BLaER1 (cell line): Measurements from ENCODE around the gene G0S2.

Experiments
- H3K27ac ChIP-seq: shearing (Covaris generic); formaldehyde crosslinking; 2 replicates; pipeline ENCODE4 v1.8.1; 2022
- H3K27me3 ChIP-seq: shearing (Covaris generic); formaldehyde crosslinking; 2 replicates; pipeline ENCODE4 v1.8.1; 2022
- H3K36me3 ChIP-seq: shearing (Covaris generic); formaldehyde crosslinking; 2 replicates; pipeline ENCODE4 v1.8.1; 2022
- H3K4me1 ChIP-seq: shearing (Covaris generic); formaldehyde crosslinking; 2 replicates; pipeline ENCODE4 v1.8.1; 2022
- H3K4me2 ChIP-seq: shearing (Covaris generic); formaldehyde crosslinking; 2 replicates; pipeline ENCODE4 v1.8.1; 2022
- H3K4me3 ChIP-seq: shearing (Covaris generic); formaldehyde crosslinking; 2 replicates; pipeline ENCODE4 v1.8.1; 2022
- H3K9ac ChIP-seq: shearing (Covaris generic); formaldehyde crosslinking; 2 replicates; pipeline ENCODE4 v1.8.1; 2022
- H3K9me3 ChIP-seq: shearing (Covaris generic); formaldehyde crosslinking; 2 replicates; pipeline ENCODE4 v1.8.1; 2022
- H4K20me1 ChIP-seq: shearing (Covaris generic); formaldehyde crosslinking; 2 replicates; pipeline ENCODE4 v1.8.1; 2022
- Cebpa-rat ChIP-seq: shearing (Covaris generic); IDR thresholded peaks from 2 replicates; pipeline ENCODE4 v1.8.1; 2022

Gene G0S2

DNA sequence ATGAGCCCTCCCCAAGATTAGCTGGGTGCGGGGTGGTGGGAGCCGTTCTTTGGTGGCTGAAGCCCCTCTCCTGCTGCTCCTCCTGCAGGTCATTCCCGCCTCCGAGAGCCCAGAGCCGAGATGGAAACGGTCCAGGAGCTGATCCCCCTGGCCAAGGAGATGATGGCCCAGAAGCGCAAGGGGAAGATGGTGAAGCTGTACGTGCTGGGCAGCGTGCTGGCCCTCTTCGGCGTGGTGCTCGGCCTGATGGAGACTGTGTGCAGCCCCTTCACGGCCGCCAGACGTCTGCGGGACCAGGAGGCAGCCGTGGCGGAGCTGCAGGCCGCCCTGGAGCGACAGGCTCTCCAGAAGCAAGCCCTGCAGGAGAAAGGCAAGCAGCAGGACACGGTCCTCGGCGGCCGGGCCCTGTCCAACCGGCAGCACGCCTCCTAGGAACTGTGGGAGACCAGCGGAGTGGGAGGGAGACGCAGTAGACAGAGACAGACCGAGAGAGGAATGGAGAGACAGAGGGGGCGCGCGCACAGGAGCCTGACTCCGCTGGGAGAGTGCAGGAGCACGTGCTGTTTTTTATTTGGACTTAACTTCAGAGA, 448 bp downstream of the G0S2 start:
- peaks cover 30% of the 10 kb centered on the region for H3K27me3 ChIP-seq
- H3K9me3 ChIP-seq, result peaks cover 21% of the 10 kb centered on the region
- H3K36me3 ChIP-seq, result no peaks in the 10 kb centered on the region
- no peak overlapping the region for H3K9ac ChIP-seq
- no peak overlapping the region for H3K4me3 ChIP-seq
- H4K20me1 ChIP-seq, result no peaks in the 10 kb centered on the region
- H3K27ac ChIP-seq, result no peak overlapping the region
- H3K4me1 ChIP-seq, result peaks cover 10% of the 10 kb centered on the region; the same call in 1 of the 2 replicates
- no peak for TF ChIP-seq Cebpa-rat
- no peak overlapping the region for H3K4me2 ChIP-seq

DNA sequence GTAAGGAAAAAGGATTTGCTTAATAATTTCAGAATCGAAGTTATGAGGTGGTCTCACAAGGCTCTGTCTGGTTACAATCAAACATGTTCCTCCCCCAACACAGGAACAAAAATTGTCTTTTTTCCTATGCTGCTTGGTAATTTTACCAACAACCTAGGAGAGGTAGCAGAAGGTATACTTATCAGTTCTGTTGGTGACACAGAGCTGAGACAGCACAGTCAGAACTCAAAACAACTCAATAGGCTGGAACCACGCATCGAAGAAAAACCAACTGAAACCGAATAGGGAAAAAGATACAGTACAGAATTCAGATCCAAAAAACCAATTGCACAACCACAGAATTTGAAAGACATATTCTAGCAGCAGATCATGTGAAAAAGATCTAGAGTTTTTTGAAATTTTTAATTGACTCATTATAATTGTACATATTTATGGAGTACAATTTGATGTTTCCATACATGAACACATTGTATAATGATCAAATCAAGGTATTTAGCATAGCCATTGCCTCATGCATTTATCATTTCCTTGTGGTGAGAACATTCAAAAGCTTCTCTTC, 3.8 kb downstream of the G0S2 start:
- peaks cover 5% of the 10 kb centered on the region; the same call in 1 of the 2 replicates for H3K4me1 ChIP-seq
- H3K9ac ChIP-seq, result no peak overlapping the region
- peaks cover 21% of the 10 kb centered on the region for H3K9me3 ChIP-seq
- no peak overlapping the region for H3K27ac ChIP-seq
- no peak overlapping the region for H3K4me3 ChIP-seq
- no peaks in the 10 kb centered on the region for H3K36me3 ChIP-seq
- TF ChIP-seq Cebpa-rat, result no peak
- H4K20me1 ChIP-seq, result no peaks in the 10 kb centered on the region
- peaks cover 28% of the 10 kb centered on the region for H3K27me3 ChIP-seq
- no peak overlapping the region for H3K4me2 ChIP-seq

DNA sequence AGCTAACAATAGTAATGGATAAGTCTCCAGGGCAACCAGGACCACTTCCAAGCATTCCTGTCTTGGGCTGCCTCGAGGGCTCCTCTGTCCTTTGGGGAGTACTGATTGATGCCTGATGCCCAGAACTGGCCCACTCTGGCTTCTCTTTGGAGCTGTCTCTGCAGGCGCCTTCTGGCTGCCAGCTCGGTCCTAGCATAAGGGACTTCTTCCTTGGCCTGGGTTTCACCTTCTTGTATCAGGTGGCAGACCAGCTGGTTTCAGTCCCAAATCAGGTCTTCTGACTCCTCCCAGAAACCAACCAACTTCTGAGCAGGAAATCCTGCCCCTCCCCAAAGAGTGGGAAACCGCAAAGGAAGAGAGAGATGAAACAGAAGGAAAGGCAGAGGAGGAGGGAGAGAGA, 10.6 kb downstream of the G0S2 start:
- no peaks in the 10 kb centered on the region for H3K9me3 ChIP-seq

DNA sequence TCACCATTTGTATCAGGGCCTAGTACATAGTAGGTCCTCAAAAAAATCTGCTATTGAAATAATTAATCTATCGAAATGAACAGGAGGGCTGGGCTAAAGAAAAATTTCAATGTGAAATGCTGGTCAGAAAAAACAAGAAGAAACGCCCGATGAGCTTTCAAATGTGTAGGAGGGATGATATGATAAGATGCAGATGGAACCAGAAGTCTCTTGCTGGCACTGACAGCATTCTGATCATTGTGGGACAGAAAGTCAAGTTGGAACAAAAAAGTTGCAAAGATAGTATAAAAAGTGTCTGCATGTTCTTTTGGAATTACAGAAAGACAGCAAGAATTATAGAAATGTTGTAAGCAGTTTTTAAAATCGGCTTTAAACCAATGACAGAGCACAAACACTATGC, 11.1 kb downstream of the G0S2 start:
- H4K20me1 ChIP-seq, result no peaks in the 10 kb centered on the region
- no peaks in the 10 kb centered on the region for H3K36me3 ChIP-seq
- H3K27ac ChIP-seq, result no peak overlapping the region
- no peak overlapping the region; the same call in 1 of the 2 replicates for H3K9ac ChIP-seq
- H3K4me2 ChIP-seq, result peak overlapping the region; percentile 90
- H3K27me3 ChIP-seq, result no peaks in the 10 kb centered on the region
- no peaks in the 10 kb centered on the region for H3K9me3 ChIP-seq
- peaks cover 57% of the 10 kb centered on the region for H3K4me1 ChIP-seq
- TF ChIP-seq Cebpa-rat, result no peak
- H3K4me3 ChIP-seq, result 0 out of 2 replicates have a peak overlapping the region, but pooled peaks have one; percentile 38

More for the DNA sequence above, 10.6 kb downstream of the G0S2 start:
- peak overlapping the region; percentile 38; the same call in 1 of the 2 replicates for H3K4me3 ChIP-seq
- no peaks in the 10 kb centered on the region for H4K20me1 ChIP-seq
- peak overlapping the region; percentile 90 for H3K4me2 ChIP-seq
- H3K4me1 ChIP-seq, result peaks cover 57% of the 10 kb centered on the region
- no peaks in the 10 kb centered on the region for H3K36me3 ChIP-seq
- no peak for TF ChIP-seq Cebpa-rat
- H3K9ac ChIP-seq, result peak overlapping the region; percentile 12; the same call in 1 of the 2 replicates
- H3K27ac ChIP-seq, result peak overlapping the region; percentile 24; the same call in 1 of the 2 replicates
- no peaks in the 10 kb centered on the region for H3K27me3 ChIP-seq

DNA sequence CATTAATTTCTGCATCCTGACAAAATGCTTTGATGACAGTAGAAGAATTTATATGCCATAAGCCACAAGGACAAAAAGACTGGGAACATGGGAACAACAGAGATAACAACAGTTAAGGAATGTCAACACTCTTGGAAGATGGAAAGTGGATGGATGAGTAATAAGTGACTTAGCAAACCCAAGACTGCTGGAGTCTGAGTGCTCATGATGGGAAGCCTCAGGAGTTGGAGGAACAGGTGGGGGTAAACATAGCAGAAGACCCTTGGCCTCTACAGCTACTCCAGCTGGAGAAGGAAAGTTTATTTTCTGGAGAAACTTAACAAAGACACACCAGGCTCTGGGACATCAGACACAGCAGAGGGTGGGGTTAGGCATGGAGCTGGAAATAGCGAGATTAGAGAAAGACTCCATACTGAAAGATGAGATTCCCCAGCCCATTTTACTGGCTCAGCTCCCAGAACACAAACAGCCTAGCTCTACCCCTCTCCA, 13.6 kb downstream of the G0S2 start:
- no peak for TF ChIP-seq Cebpa-rat
- Histone ChIP-seq H3K4me3 (no peak overlapping the region), H3K36me3 (no peaks in the 10 kb centered on the region), H3K27me3 (no peaks in the 10 kb centered on the region), H3K9me3 (no peaks in the 10 kb centered on the region), H3K27ac (no peak overlapping the region), H3K4me1 (peaks cover 78% of the 10 kb centered on the region), H3K9ac (no peak overlapping the region), H4K20me1 (no peaks in the 10 kb centered on the region), H3K4me2 (peak overlapping the region; percentile 90; the same call in 1 of the 2 replicates)

DNA sequence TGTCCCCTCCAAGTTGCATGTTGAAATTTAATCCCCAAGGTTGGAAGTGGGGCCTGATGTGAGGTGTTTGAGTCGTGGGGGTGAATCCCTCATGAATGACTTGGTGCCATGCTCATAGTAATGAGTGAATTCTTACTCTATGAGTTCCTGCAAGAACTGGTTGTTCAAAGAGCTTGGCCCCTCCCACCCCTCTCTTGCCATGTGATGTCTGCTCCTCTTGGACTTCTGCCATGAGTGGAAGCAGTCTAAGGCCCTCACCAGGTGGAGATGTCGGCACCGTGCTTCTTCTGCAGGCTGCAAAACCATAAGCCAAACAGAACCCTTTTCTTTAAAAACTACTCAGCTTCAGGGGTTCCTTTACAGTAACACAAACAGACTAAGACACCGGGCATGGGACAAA, 14.3 kb downstream of the G0S2 start:
- Histone ChIP-seq H3K4me3 (no peak overlapping the region), H3K36me3 (no peaks in the 10 kb centered on the region), H3K27ac (no peak overlapping the region), H3K4me2 (peak overlapping the region; percentile 90), H3K9ac (no peak overlapping the region), H3K27me3 (no peaks in the 10 kb centered on the region), H4K20me1 (no peaks in the 10 kb centered on the region), H3K9me3 (no peaks in the 10 kb centered on the region), H3K4me1 (peaks cover 77% of the 10 kb centered on the region)
- no peak for TF ChIP-seq Cebpa-rat

DNA sequence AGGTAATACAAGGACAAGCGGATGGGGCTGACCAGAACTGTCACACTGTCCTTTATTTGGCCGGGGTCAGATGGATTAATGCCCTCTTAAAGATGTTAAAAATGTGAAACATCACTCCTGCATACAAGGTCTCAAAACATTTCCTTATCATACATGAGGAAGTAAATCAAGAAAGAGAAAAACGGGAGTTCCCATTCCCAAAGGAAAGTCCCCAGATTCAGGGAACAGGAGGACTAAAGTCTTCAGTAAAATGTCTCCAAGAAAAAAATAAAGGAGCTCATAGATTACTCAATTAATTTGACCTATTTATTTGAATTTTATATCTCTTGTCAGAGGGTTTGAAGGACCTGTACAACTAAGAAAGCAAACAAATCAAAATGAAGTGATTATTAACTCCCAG, 16.0 kb downstream of the G0S2 start:
- Histone ChIP-seq H3K27ac (no peak overlapping the region), H3K4me3 (no peak overlapping the region)
- no peak for TF ChIP-seq Cebpa-rat

DNA sequence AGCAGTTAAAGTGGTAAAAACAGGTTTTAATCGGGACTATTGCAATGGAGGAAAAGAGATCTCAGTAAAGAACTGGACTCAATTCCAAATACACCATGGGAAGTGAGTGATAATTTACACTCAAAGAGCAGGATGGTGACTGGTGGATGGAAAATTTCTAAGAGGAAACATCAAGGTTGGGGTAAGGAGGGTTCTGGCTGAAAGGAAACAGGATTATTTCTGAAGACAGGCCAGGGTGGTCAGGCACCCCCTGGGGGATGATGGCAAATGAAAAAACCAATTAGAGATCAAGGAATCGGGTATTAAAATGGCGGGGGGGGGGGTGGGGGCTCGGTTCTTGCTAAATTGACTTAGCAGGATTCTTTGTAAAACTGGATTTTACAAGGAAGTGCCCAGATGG, 17.1 kb downstream of the G0S2 start:
- peak overlapping the region; percentile 68; the same call in 1 of the 2 replicates for H3K27ac ChIP-seq

More for the DNA sequence above, 16.0 kb downstream of the G0S2 start:
- no peaks in the 10 kb centered on the region for H3K27me3 ChIP-seq
- no peaks in the 10 kb centered on the region for H3K36me3 ChIP-seq
- H3K4me2 ChIP-seq, result no peak overlapping the region
- no peak overlapping the region for H3K9ac ChIP-seq
- no peaks in the 10 kb centered on the region for H3K9me3 ChIP-seq
- no peaks in the 10 kb centered on the region for H4K20me1 ChIP-seq
- peaks cover 59% of the 10 kb centered on the region for H3K4me1 ChIP-seq

DNA sequence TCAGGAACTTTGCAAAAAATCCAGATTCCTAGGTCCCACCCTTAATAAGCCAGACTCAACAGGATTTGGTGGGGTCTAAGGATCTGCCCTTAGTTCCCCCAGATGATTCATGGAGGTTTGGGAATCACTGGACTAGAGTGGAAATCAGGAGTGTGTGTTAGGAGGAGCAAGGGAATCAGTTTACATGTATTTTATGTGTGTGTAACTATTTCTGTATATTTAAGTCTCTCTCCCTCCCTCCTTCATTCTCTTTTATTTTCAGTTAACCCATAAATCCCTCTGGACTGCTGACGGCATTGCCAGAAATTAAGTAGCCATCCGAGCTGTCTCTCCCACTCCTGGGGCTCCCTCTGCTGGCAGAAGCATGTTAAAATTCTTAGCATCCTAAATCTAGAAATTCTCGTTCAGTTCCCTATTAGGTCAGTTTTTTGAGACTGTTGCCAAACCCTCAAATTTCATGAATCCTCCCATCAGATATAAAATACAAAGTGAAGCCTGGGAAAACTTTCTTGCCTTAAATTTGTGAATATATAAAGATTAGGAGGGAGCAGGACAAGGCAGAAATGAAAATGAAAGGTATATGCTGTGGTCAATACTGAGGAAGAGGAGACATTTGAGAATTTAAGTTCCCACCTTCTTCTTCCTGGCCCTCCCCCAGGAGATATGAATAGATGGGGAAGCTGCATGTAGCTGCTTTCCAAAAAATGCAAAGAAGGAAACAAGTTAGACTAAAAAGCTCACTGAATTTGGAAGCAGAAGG, 17.7 kb downstream of the G0S2 start:
- Histone ChIP-seq H3K9me3 (no peaks in the 10 kb centered on the region), H3K9ac (no peak overlapping the region; the same call in 1 of the 2 replicates), H3K4me1 (peaks cover 43% of the 10 kb centered on the region), H3K4me3 (no peak overlapping the region), H3K36me3 (no peaks in the 10 kb centered on the region), H3K27ac (peak overlapping the region; percentile 68), H3K27me3 (no peaks in the 10 kb centered on the region), H4K20me1 (no peaks in the 10 kb centered on the region), H3K4me2 (peak overlapping the region; percentile 81)
- no peak for TF ChIP-seq Cebpa-rat

More for the DNA sequence above, 17.1 kb downstream of the G0S2 start:
- Histone ChIP-seq H4K20me1 (no peaks in the 10 kb centered on the region), H3K4me2 (peak overlapping the region; percentile 81), H3K27me3 (no peaks in the 10 kb centered on the region), H3K36me3 (no peaks in the 10 kb centered on the region), H3K4me1 (peaks cover 49% of the 10 kb centered on the region), H3K4me3 (no peak overlapping the region), H3K9me3 (no peaks in the 10 kb centered on the region), H3K9ac (no peak overlapping the region)
- TF ChIP-seq Cebpa-rat, result no peak

DNA sequence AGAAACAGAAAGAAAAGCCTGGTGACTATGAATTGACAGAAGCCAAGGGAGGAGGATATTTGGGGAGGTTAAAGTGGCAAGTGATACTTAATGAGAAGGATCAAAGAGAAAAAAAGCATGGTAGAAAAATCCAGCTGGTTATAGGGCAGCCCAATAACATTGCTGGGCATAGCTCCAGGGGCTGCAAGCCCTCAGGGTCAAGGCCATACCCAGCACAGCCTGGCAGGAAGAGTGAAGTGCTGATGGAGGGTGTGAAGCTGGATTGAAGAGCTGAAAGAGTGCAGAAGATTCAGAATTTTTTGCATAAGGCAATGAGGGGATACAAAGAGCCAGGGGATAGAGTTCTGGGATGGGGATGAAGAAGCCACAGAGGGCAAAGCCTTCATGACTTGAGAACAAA, 21.5 kb downstream of the G0S2 start:
- no peaks in the 10 kb centered on the region for H4K20me1 ChIP-seq
- H3K27me3 ChIP-seq, result no peaks in the 10 kb centered on the region
- no peaks in the 10 kb centered on the region for H3K36me3 ChIP-seq
- no peak overlapping the region for H3K4me3 ChIP-seq
- H3K9me3 ChIP-seq, result peaks cover 8% of the 10 kb centered on the region; the same call in 1 of the 2 replicates
- no peak for TF ChIP-seq Cebpa-rat
- peaks cover 20% of the 10 kb centered on the region for H3K4me1 ChIP-seq
- H3K4me2 ChIP-seq, result no peak overlapping the region
- H3K9ac ChIP-seq, result no peak overlapping the region
- H3K27ac ChIP-seq, result no peak overlapping the region
